CD14-positive monocyte (primary cell): ENCODE results near the gene OVCH1. TPM values are rescaled to one million over a fixed set of nuclear protein-coding genes. Genes with fewer than 3 reads are reported as not detected.

Experiments used
- DNase-seq, 3 donors: peaks; one replicate each; pipeline ENCODE4 v3.0.0-alpha.2; 2011 to 2022
- H2AFZ ChIP-seq: 2 replicates; pipeline ENCODE4 v1.6.0; 2012; ENCODE audit warnings: mild to moderate bottlenecking, low read depth, low read length, inconsistent platforms; ENCODE audit not compliant: insufficient read depth, poor library complexity, severe bottlenecking
- H3K27ac ChIP-seq, 2 donors: 1 replicate in 1 of 2; 2 replicates in 1 of 2; pipeline ENCODE4 v1.5.1; 2012 to 2013; ENCODE audit warnings: low read length in 2 of 2, control low read depth in 1 of 2, inconsistent platforms in 1 of 2, low read depth in 1 of 2, mild to moderate bottlenecking in 1 of 2
- H3K27me3 ChIP-seq, 2 donors: one replicate each; pipeline versions ENCODE4 v1.6.0 to v1.6.1; 2011 to 2013; ENCODE audit warnings: low read length in 2 of 2; ENCODE audit not compliant: control insufficient read depth in 2 of 2, insufficient read depth in 2 of 2
- H3K36me3 ChIP-seq, 2 donors: replicated peaks in 1 of 2; 1 replicate in 1 of 2; 2 replicates in 1 of 2; pipeline versions ENCODE4 v1.5.1 to v1.6.1; 2012 to 2013; ENCODE audit warnings: low read length in 2 of 2, control low read depth in 1 of 2, inconsistent platforms in 1 of 2, mild to moderate bottlenecking in 1 of 2; ENCODE audit not compliant: insufficient read depth in 2 of 2, control insufficient read depth in 1 of 2
- H3K4me1 ChIP-seq, 2 donors: 1 replicate in 1 of 2; 2 replicates in 1 of 2; pipeline versions ENCODE4 v1.5.1 to v1.6.1; 2012 to 2013; ENCODE audit warnings: low read length in 2 of 2, control low read depth in 1 of 2, inconsistent platforms in 1 of 2, mild to moderate bottlenecking in 1 of 2, moderate library complexity in 1 of 2; ENCODE audit not compliant: insufficient read depth in 2 of 2, control insufficient read depth in 1 of 2
- H3K4me2 ChIP-seq: replicated peaks from 2 replicates; pipeline ENCODE3; 2012; ENCODE audit warnings: low read length, moderate library complexity, mild to moderate bottlenecking; ENCODE audit not compliant: poor library complexity, severe bottlenecking; ENCODE audit errors: extremely low read depth
- H3K4me3 ChIP-seq, 3 experiments: fragments of 200-600 bp in 1 of 3; sonication (generic) in 1 of 3; replicated peaks in 1 of 3; 1 replicate in 2 of 3; 2 replicates in 1 of 3; pipeline ENCODE4 v1.5.1; 2011 to 2013; ENCODE audit warnings: low read length in 3 of 3, mild to moderate bottlenecking in 3 of 3, control low read depth in 2 of 3, low read depth in 2 of 3, inconsistent platforms in 1 of 3, moderate library complexity in 1 of 3
- H3K79me2 ChIP-seq: 2 replicates; pipeline ENCODE4 v1.6.0; 2012; ENCODE audit warnings: mild to moderate bottlenecking, control low read depth, inconsistent platforms, low read length, moderate library complexity; ENCODE audit not compliant: insufficient read depth
- H3K9ac ChIP-seq: 2 replicates; pipeline ENCODE4 v1.6.0; 2017; ENCODE audit warnings: low read length, mild to moderate bottlenecking; ENCODE audit not compliant: insufficient read depth, poor library complexity, severe bottlenecking
- H3K9me3 ChIP-seq, 2 donors: replicated peaks in 1 of 2; 1 replicate in 1 of 2; 2 replicates in 1 of 2; pipeline versions ENCODE4 v1.5.1 to v1.6.1; 2012 to 2013; ENCODE audit warnings: low read length in 2 of 2, control low read depth in 1 of 2; ENCODE audit not compliant: control insufficient read depth in 1 of 2, insufficient read depth in 1 of 2
- H4K20me1 ChIP-seq: 2 replicates; pipeline ENCODE4 v1.6.0; 2012; ENCODE audit warnings: mild to moderate bottlenecking, low read length, control low read depth, moderate library complexity; ENCODE audit not compliant: insufficient read depth
- H3K27ac Mint-ChIP-seq, 7 donors: one replicate each; pipeline ENCODE4 v1.8.0; 2020; ENCODE audit warnings: mild to moderate bottlenecking in 7 of 7, mixed read lengths in 7 of 7, moderate library complexity in 6 of 7, inconsistent platforms in 2 of 7
- H3K27me3 Mint-ChIP-seq, 3 donors: one replicate each; pipeline ENCODE4 v1.8.0; 2021 to 2022; ENCODE audit warnings: low read depth in 3 of 3, mild to moderate bottlenecking in 3 of 3, mixed read lengths in 3 of 3, moderate library complexity in 3 of 3, inconsistent platforms in 1 of 3
- H3K36me3 Mint-ChIP-seq, 2 donors: one replicate each; pipeline ENCODE4 v1.8.0; 2020; ENCODE audit warnings: mixed read lengths in 2 of 2, inconsistent platforms in 1 of 2, mild to moderate bottlenecking in 1 of 2
- H3K4me1 Mint-ChIP-seq: one replicate; pipeline ENCODE4 v1.8.0; 2020; ENCODE audit warnings: mild to moderate bottlenecking, mixed read lengths
- H3K4me3 Mint-ChIP-seq, 2 donors: one replicate each; pipeline ENCODE4 v1.8.0; 2020; ENCODE audit warnings: mild to moderate bottlenecking in 2 of 2, mixed read lengths in 2 of 2, moderate library complexity in 1 of 2
- H3K9me3 Mint-ChIP-seq, 7 donors: one replicate each; pipeline ENCODE4 v1.8.0; 2020 to 2022; ENCODE audit warnings: mixed read lengths in 7 of 7, mild to moderate bottlenecking in 6 of 7, moderate library complexity in 6 of 7, inconsistent platforms in 2 of 7
- CTCF ChIP-seq: fragments of 200-600 bp; IDR thresholded peaks from one replicate; pipeline ENCODE4 v1.8.0; 2022; ENCODE audit warnings: antibody characterized with exemption, mild to moderate bottlenecking
- WGBS: methylation state at CpG from one replicate; pipeline ENCODE4 v1.1.5; 2013; ENCODE audit warnings: missing lambda C conversion rate; ENCODE audit not compliant: insufficient coverage; 5-methylcytosine and 5-hydroxymethylcytosine counted together
- intact Hi-C, 2 donors: fragments of 100-400 bp; cut with micrococcal nuclease; formaldehyde crosslinking; loops; one replicate each; pipeline versions ENCODE4 v1.15.0 to v1.15.1; 2023
- polyA plus RNA-seq, 3 donors: library from polyadenylated mRNA; depleted of rRNA in 1 of 3; unstranded in 2 of 3; stranded (reverse) in 1 of 3; fragments of 300-500 nt in 2 of 3; fragments of >200 nt in 1 of 3; fragmentation: Illumina TruSeq in 2 of 3; gene quantifications; 1 replicate in 2 of 3; 2 replicates in 1 of 3; pipeline ENCODE4 v1.2.3, GENCODE V29; 2012 to 2021

OVCH1 gene
- polyA plus RNA-seq, 3 donors: 0.03 TPM; not detected in 2

DNA sequence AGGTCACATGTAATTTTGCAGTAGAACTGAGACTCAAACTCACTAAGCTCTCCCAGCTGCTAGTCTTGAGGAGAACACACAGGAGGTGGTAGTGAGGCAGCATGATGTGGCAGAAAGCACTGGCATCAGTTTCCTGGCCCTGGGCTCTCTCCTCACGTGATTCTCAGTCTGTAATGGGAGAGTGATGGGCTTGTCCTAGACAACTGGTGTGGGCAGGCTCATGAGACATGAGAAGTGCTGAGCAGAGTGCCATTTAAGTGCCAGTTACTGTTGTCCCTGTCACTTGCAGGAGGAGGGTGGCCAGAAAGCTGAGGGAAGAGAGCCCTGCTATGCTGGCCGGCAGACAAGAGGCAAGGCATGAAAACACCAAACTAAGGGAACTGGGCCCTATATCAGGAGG lies 48.5 kb upstream of the OVCH1 start:
- H3K4me3 ChIP-seq: no peak overlapping the region
- Mint-ChIP-seq H3K4me1 (peaks cover 5% of the 10 kb centered on the region), H3K4me3 (no peak overlapping the region), H3K27me3 (peaks cover 0 to 6% (median 2%) of the 10 kb centered on the region in 3 donors), H3K9me3 (no peaks in the 10 kb centered on the region), H3K36me3 (peaks cover 0 to 12% of the 10 kb centered on the region in 2 donors), H3K27ac (peak overlapping the region in 1 of 7 donors; percentile 76)
- no peak overlapping the region for H3K4me2 ChIP-seq
- H3K27me3 ChIP-seq: no peaks in the 10 kb centered on the region
- no peak overlapping the region for H2AFZ ChIP-seq
- H3K9me3 ChIP-seq: no peaks in the 10 kb centered on the region
- H3K36me3 ChIP-seq: no peaks in the 10 kb centered on the region
- intact Hi-C loops: no loop called here
- H3K4me1 ChIP-seq: no peaks in the 10 kb centered on the region
- H4K20me1 ChIP-seq: no peaks in the 10 kb centered on the region
- WGBS: 85% methylated on average over 2 of the region's 2 CpGs
- no peak overlapping the region for H3K27ac ChIP-seq
- no peaks in the 10 kb centered on the region for H3K79me2 ChIP-seq
- H3K9ac ChIP-seq: no peak overlapping the region
- no peak for TF ChIP-seq CTCF
- DNase-seq: no peak

DNA sequence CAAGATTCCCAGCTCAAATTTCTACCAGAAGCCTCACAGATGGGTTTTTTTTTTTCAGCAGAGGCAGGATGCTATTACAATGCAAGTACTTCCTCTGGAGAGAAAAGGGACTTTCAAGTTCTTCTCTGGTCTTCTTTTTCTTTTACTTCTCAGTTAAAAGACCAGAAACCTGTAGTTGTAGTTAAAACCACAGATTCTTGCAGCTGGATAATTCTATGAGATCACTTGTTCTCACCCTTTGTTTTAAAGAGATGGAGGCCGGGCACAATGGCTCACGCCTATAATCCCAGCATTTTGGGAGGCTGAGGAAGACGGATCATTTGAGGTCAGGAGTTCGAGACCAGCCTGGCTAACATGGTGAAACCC lies 47.6 kb upstream of the OVCH1 start:
- TF ChIP-seq CTCF: no peak
- H3K4me1 Mint-ChIP-seq: peaks cover 5% of the 10 kb centered on the region
- H3K9ac ChIP-seq: no peak overlapping the region

More for the DNA sequence above, 47.6 kb upstream of the OVCH1 start:
- Histone ChIP-seq H3K4me1 (no peaks in the 10 kb centered on the region), H3K4me2 (no peak overlapping the region), H3K4me3 (no peak overlapping the region), H3K9me3 (no peaks in the 10 kb centered on the region), H3K79me2 (no peaks in the 10 kb centered on the region), H3K27me3 (no peaks in the 10 kb centered on the region), H3K36me3 (no peaks in the 10 kb centered on the region), H4K20me1 (no peaks in the 10 kb centered on the region), H3K27ac (no peak overlapping the region), H2AFZ (no peak overlapping the region)
- Mint-ChIP-seq H3K4me3 (no peak overlapping the region), H3K27ac (no peak overlapping the region), H3K9me3 (no peaks in the 10 kb centered on the region), H3K36me3 (peaks cover 0 to 12% of the 10 kb centered on the region in 2 donors), H3K27me3 (peaks cover 0 to 6% (median 4%) of the 10 kb centered on the region in 3 donors)
- no peak for DNase-seq
- intact Hi-C loops: no loop called here
- WGBS: no CpG with 5 or more reads among the region's 4 CpGs
